HG02870 (cell line): Measurements from ENCODE around the gene DDT.
"Not testable (repeated sequence)": the region's sequence is repeated elsewhere in the genome, so short reads cannot be mapped to it uniquely, and the experiment has no call there.

Experiments
- ATAC-seq: cut with Tn5 transposase; IDR thresholded peaks from one replicate; pipeline ENCODE4 v1.9.1; 2021; ENCODE audit warnings: mild to moderate bottlenecking, moderate library complexity; ENCODE audit not compliant: unreplicated experiment

Gene DDT

DNA sequence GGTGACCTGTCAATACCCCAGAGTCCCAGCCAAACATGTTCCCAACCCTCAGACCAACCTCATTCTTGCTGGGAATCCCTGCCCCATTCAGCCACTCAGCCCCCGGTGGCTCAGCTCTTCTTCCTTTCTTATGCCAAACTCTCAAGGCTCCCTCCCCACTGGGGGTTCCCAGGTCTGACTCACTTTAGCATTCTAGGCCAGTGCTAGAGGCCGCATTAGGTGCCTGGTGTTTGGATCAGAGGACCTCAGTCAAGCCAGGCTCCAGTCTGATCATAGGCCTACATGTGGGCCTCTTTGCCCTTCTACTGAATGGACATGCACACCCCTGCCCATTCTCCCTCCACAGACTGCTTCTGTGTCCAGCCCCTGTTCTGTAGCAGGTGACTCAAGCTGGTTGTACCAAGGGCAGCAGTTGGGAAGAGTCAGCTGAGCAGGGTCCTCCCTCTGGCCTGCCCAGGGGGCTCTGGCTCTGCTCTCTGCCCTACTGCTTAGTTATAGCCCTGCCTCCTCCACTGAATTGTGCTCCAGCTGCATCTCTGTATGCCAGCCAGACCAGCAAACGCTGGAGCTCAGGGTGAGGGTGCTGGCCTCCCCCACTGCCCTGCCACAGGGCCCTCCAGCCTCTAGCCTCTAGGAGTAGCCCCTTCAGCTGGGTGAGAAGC lies 15.5 kb upstream of the DDT start:
- ATAC-seq: not testable (repeated sequence)

DNA sequence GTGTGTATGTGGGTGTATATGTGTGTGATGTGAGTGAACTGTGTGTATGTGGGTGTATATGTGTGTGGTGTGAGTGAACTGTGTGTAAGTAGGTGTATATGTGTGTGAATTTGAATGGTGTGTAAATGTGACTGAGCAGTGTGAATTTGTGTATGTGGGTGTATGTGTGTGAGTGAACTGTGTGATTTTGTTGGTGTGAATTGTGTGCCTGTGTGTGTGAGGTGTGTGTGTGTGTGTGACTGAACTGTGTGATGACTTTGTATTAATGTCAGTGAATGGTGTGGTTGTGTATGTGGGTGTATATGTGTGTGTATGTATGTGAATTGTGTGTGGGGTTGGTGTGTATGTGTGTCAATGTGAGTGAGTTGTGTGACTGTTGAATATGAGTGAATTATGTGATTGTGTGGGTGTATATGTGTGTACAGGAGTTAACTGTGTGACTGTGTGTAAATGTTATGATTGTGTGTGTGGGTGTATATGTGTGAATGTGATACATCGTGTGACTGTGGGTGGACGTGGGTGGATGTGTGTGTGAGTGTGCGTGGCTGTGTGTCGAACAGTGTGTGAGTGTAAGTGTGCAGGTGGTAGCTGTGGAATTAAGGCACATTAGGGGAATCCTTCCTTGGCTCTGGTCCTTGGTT lies 12.4 kb upstream of the DDT start:
- not testable (repeated sequence) for ATAC-seq

DNA sequence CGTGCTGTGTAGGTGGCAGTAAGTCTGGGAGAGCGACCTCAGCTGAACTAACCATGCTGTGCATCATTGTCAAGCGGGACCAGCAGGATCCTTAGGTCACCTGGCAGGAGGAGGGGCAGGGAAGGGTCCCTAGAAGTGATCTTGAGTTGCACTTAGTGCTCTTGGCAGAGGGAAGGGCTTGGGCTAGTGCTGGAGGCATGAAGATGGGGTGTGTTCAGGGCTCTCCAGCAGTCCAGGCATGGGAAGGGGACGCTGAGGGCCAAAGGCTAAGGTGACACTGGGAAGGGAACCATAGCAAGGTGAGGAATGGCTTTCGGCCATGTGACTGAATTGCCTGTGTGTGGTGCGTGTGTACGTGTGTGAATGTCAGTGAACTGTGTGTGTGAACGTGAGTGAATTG lies 11.8 kb upstream of the DDT start:
- ATAC-seq: not testable (repeated sequence)

DNA sequence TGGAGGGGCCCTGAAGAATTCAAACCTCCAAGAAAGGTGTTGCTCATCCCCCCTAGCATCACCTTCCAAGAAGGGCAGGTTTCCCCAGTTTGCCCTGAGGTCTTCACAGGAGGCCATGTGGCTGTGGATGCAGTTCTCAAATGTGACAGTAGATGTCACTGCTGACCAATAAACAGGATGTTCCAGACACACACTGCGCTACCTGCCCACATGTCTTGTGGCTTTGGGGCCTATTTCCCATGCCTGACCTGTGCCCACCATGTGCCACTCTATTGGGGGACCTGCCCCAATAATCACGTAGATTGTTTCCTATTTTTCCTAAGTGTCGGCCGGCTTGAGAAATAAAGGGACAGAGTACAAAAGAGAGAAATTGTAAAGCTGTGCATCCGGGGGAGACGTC lies 10.2 kb upstream of the DDT start:
- no peak for ATAC-seq

DNA sequence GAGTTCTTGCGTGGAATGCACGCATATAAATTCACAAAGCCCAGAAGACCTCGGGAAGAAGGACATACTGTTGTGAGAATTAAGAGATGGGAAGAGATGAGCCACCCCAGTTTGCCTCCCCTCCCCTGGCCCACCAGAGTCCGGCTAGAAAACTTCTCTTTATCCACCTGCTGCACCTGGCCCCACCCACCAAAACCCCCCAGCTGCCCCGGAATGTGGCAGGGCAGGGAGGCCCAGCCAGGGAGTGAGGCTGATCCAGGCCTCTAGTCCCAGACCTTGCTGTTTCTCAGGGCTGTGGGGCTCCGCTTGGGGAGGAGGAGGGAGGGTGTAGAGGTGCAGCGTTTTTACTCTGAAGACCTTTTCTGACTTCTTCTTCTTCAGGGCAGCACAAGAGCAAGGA lies 6.3 kb upstream of the DDT start:
- ATAC-seq: not testable (repeated sequence)

DNA sequence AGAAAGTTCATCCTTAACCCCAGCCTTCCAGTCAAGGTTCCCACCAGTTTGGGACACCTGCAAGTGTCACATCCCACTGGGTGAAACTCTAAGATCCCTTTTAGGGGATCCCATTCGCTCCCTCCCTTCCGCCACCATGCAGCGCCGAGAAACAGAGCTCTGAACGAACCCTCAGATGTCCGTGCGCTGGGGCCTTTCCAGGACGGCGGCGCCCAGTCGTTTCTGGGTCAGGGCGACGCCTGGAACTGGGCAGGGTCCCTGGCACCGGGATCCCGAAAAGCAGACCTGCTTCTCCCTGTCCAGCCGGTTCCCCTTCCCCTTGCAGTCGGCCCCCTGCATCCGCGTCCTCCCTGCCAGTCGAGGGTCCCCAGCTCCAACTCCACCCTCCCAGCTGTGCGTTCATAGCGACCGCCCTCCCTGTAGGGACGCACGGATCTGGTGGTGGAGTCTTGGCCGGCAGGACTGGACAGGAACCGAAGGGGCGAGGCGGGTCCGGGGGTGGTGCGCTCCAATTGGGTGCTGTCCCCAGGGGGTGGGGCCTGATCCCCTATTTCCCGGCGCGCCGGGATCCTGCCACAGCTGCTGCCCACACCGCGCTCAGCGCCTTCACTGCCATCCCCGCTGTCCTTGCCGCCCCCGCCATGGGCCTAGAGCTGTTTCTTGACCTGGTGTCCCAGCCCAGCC lies 5.5 kb upstream of the DDT start, which contains the start of gene GSTT2:
Gene GSTT2 (plus strand): TSS at position 578 of the 684 bp plus-strand sequence.
- not testable (repeated sequence) for ATAC-seq

DNA sequence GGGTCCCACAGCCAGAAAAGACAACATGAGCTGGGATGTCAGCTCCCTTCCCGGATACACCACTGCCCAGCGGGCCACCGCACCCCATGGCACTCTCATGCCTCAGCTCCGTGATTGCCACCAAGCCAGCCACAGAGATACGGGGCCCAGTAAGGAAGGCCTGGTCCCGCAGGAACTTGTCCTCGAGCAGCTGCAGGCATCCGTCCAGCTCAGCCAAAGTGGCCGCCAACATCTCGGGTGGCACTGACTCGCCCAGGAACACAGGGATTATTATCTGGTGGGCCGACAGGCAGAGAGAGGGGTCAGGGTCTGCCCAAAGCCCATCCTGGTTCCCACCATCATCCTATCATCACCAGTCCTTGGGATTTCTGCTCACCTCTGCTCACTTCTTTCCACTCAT lies 3.1 kb upstream of the DDT start:
- not testable (repeated sequence) for ATAC-seq

DNA sequence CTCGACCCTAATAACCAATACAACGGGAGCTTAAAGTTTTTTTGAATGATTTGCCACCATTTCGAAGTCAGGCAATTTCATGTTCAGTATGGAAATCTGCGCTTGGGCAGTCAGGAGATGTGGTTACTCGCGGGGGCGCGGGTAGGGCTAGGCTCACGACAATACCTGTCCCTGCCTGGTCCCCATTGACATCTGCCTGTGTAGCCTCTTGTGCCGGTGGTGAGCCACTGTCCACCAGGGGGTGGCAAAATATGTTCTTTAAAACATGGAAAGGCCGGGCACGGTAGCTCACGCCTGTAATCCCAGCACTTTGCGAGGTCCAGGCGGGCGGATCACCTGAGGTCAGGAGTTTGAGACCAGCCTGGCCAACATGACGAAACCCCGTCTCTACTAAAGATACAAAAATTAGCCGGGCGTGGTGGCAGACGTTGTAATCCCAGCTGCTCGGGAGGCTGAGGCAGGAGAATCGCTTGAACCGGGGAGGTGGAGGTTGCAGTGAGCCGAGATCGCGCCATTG lies 653 bp upstream of the DDT start:
- peak; percentile 13 for ATAC-seq

DNA sequence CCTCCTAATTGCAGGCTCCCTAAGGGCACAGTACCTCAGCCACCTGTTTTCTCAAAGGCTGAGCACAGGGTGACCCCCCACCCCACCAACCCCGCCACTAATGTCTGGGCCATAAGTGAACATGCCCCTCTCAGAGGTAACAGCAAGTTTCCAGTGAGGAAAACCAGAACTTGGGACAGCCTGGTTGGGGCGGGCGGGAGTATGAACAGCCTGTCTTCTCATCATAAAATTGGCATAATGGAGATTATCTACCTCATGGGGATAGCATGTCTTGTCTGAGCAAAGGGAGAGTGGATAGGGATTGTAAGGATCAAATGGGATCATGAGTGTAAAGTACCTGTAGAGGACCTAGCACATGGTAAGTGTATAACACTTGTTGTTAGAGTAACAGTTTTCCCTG lies 2.3 kb downstream of the DDT start:
- ATAC-seq: not testable (repeated sequence)

DNA sequence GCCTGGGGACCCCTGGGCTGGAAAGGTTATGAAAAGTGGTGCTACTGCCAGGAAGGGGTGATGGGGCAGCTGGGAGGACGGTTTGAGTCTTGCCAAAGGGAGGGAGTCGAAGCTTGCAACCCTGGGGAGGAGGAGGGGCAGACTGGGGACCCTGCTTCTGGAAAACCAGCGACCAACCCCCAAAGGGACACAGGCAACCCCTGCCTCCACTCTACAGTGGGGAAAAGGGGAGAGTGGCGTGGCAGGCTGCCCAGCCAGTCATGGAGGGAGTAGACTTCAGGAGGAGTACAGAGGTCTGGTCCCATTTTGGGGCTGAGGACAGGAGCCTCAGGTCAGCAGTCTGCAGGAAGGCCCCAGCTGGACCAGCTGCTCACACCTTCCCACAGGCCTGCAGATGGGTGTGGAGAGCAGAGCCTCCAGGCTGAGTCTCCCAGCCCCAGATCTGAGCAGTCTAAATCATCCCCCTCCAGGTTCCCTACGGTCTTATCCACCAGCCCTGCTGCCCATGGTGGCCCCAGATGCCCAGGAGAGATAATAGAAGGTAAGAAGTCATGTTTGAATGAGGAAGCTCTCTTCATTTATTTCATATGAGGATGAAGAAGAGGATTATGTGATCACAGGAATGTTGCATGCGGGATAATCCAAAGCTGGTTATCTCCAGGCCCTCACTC lies 3.3 kb downstream of the DDT start:
- no peak for ATAC-seq

DNA sequence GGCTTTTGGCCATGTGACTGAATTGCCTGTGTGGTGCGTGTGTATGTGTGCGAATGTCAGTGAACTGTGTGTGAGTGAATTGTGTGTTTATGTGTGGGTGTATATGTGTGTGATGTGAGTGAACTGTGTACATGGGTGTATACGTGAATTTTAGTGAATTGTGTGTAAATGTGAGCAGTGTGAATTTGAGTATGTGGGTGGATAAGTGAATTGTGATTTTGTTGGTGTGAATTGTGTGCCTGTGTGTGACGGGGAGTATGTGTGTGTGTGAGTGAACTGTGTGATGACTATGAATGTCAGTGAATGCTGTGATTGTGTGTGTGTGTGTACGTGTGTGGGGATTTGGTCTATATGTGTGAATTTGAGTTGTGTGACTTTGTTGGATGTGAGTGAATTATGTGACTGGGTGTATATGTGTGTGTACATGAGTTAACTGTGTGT lies 4.0 kb downstream of the DDT start:
- no peak for ATAC-seq

DNA sequence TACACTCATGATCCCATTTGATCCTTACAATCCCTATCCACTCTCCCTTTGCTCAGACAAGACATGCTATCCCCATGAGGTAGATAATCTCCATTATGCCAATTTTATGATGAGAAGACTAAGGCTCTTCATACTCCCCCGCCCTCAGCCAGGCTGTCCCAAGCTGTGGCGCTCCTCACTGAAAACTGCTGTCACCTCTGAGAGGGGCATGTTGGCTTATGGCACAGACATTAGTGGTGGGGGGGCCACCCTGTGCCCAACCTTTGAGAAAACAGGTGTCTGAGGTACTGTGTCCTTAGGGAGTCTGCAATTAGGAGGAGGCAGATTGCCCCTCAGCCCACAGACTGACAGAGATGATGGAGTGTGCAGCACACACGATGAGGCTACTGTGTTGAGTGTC lies 5.2 kb downstream of the DDT start:
- ATAC-seq: no peak

DNA sequence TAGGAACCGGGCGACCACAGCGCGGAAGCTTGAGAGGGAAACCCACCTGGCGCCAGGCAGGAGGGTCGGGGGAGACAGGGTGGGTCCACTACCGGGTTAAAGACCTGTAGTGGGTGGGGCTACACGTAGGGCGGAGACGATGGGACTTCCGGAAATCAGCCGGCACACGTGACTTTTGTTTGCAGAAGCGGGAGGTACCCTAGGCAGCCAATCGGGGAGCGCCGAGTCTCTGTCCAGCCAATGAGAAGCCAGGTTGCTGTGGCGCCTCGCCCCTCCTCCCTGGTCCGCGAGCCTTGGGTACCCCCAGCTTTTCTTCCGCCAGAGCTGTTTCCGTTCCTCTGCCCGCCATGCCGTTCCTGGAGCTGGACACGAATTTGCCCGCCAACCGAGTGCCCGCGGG lies 7.7 kb downstream of the DDT start, which contains the start of gene DDTL:
Gene DDTL (plus strand): TSS at position 321 of the 400 bp plus-strand sequence. CDS start 27 bp downstream, at position 348.
- ATAC-seq: peak; percentile 91

DNA sequence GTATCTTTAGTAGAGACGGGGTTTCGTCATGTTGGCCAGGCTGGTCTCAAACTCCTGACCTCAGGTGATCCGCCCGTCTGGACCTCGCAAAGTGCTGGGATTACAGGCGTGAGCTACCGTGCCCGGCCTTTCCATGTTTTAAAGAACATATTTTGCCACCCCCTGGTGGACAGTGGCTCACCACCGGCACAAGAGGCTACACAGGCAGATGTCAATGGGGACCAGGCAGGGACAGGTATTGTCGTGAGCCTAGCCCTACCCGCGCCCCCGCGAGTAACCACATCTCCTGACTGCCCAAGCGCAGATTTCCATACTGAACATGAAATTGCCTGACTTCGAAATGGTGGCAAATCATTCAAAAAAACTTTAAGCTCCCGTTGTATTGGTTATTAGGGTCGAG lies 8.1 kb downstream of the DDT start:
- ATAC-seq: not testable (repeated sequence)

DNA sequence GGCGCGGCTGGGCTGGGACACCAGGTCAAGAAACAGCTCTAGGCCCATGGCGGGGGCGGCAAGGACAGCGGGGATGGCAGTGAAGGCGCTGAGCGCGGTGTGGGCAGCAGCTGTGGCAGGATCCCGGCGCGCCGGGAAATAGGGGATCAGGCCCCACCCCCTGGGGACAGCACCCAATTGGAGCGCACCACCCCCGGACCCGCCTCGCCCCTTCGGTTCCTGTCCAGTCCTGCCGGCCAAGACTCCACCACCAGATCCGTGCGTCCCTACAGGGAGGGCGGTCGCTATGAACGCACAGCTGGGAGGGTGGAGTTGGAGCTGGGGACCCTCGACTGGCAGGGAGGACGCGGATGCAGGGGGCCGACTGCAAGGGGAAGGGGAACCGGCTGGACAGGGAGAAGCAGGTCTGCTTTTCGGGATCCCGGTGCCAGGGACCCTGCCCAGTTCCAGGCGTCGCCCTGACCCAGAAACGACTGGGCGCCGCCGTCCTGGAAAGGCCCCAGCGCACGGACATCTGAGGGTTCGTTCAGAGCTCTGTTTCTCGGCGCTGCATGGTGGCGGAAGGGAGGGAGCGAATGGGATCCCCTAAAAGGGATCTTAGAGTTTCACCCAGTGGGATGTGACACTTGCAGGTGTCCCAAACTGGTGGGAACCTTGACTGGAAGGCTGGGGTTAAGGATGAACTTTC lies 13.0 kb downstream of the DDT start, which contains the start of gene GSTT2B:
Gene GSTT2B (minus strand): TSS at position 112 of the 688 bp plus-strand sequence. CDS start 64 bp downstream, at position 48.
- ATAC-seq: not testable (repeated sequence)

DNA sequence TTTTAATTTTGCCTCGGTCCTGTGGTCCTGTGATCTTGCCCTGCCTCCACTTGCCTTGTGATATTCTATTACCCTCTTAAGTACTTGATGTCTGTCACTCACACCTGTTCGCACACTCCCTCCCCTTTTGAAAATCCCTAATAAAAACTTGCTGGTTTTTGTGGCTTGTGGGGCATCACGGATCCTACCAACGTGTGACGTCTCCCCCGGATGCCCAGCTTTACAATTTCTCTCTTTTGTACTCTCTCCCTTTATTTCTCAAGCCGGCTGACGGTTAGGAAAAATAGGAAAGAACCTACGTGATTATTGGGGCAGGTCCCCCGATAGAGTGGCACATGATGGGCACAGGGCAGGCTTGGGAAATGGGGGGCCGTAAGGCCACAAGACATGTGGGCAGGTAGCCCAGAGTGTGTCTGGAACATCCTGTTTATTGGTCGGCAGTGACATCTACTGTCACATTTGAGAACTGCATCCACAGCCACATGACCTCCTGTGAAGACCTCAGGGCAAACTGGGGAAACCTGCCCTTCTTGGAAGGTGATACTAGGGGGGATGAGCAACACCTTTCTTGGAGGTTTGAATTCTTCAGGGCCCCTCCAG lies 17.8 kb downstream of the DDT start:
- not testable (repeated sequence) for ATAC-seq

DNA sequence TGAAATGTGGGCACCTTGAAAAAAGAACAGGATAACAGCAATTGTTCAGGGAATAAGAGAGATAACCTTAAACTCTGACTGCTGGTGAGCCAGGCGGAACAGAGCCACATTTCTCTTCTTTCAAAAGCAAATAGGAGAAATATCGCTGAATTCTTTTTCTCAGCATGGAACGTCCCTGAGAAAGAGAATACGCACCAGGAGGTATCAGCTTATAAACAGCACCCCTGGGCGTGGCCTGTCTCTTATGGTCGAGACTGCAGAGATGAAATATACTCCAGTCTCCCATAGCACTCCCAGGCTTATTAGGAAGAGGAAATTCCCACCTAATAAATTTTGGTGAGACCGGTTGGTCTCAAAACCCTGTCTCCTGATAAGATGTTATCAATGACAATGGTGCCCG lies 18.4 kb downstream of the DDT start:
- ATAC-seq: not testable (repeated sequence)

DNA sequence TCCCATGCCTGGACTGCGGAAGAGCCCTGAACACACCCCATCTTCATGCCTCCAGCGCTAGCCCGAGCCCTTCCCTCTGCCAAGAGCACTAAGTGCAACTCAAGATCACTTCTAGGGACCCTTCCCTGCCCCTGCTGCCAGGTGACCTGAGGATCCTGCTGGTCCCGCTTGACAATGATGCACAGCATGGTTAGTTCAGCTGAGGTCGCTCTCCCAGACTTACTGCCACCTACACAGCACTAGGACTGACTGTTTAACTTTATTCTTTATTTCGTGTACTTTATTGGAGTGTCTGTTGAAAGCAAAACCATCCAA lies 19.3 kb downstream of the DDT start:
- ATAC-seq: not testable (repeated sequence)

DNA sequence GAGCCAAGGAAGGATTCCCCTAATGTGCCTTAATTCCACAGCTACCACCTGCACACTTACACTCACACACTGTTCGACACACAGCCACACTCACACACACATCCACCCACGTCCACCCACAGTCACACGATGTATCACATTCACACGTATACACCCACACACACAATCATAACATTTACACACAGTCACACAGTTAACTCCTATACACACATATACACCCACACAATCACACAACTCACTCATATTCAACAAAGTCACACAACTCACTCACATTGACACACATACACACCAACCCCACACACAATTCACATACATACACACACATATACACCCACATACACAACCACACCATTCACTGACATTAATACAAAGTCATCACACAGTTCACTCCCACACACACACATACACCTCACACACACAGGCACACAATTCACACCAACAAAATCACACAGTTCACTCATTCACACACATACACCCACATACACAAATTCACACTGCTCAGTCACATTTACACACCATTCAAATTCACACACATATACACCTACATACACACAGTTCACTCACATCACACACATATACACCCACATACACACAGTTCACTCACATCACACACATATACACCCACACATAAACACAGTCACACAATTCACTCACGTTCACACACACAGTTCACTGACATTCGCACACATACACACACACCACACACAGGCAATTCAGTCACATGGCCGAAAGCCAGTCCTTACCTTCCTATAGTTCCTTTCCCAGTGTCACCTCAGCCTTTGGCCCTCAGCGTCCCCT lies 19.8 kb downstream of the DDT start:
- ATAC-seq: not testable (repeated sequence)
